Heart left ventricle (tissue), 13 donors: Measurements from ENCODE around the gene KCNH1.

ENCODE experiments used
- POLR2A ChIP-seq, 2 donors: fragments of 450-650 bp; IDR thresholded peaks; one replicate each; pipeline ENCODE4 v1.6.1; 2017; ENCODE audit warnings: antibody characterized with exemption in 2 of 2, mild to moderate bottlenecking in 2 of 2, moderate library complexity in 2 of 2
- TF ChIP-seq, protein P1 (sequence below), 12 donors: fragments of 200-600 bp; sonication (generic) in 4 of 12; IDR thresholded peaks; one replicate each; pipeline versions ENCODE4 v1.5.0 to v1.8.0; 2018 to 2022; ENCODE audit warnings: antibody characterized with exemption in 12 of 12, mild to moderate bottlenecking in 5 of 12
- donor health status: ischemic (EF 13 %, LVEDD 7.1; RV severe dilation, severe dysfunction).
- donor health status: DM: no; HTN: yes; CAD: no.
- donor health status: DM: no; HTN: no; CAD: no.
- donor health status: ischemic (EF 25% LVEDD 6.9; RV normal size, moderate dysfunction).
- donor health status: ischemic (EF 25% LVEDD 5.7; RV mildly dilated, moderate dysfunction).
- donor health status: ischemic (EF 35%, LVEDD 5.7; RV mildly dilated, moderate dysfunction).
- donor health status: nonischemic (EF 11% LVEDD 7.7; RV severe dilation, severe dysfunction).
- donor health status: DM: yes; HTN: yes; CAD: no.
- donor health status: PGD.
- donor health status: ischemic (EF 29% LVEDD 5.4; RV normal size, mild dysfunction).
- donor health status: nonischemic (EF 23%, LVEDD 6.1; RV moderate dilation, normal function).

DNA sequence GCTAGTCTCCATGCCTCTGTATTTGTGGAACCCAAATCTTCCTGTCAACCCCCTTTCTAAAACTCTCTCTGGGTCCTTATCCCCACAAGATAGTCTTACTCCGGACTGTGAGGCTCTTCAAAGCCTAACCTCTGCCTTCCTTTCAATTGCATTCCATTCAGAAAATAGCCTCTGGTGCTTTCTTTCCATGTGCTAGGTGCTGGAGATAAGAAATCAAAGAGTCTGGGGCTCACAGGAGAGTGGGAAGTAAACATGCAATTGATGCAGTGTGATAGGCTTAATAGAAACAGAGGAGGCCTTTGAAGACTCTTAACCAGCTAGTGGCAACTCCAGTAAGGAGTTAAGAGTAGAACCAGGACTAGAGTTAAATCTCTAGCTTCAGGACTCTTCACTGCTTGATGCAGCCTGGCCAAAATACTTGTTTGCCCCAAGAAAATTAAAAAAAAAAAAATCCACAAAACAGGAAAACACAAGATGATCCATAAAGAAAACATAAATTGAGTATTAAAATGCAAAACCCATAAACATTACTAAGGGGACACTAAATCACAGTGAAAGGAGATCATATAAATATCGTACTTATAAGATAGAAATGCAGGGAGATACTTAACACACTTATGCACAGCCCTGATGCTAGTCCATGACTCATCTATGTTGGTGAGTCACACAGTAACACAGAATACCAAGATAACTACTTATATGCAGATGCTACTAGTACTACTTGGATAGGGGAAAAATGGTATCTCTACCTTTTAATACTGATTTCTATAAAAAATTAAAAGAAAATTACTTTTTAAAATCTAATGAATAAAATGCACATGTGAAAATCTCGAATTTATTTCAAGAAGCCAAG is 341.5 kb downstream of the KCNH1 start:
- TF ChIP-seq, protein P1, sequence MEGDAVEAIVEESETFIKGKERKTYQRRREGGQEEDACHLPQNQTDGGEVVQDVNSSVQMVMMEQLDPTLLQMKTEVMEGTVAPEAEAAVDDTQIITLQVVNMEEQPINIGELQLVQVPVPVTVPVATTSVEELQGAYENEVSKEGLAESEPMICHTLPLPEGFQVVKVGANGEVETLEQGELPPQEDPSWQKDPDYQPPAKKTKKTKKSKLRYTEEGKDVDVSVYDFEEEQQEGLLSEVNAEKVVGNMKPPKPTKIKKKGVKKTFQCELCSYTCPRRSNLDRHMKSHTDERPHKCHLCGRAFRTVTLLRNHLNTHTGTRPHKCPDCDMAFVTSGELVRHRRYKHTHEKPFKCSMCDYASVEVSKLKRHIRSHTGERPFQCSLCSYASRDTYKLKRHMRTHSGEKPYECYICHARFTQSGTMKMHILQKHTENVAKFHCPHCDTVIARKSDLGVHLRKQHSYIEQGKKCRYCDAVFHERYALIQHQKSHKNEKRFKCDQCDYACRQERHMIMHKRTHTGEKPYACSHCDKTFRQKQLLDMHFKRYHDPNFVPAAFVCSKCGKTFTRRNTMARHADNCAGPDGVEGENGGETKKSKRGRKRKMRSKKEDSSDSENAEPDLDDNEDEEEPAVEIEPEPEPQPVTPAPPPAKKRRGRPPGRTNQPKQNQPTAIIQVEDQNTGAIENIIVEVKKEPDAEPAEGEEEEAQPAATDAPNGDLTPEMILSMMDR (IDR thresholded peaks at IDR 0.05), result no peak
- TF ChIP-seq POLR2A (IDR thresholded peaks at IDR 0.05), result no peak
